ENCODE data around the gene MMEL1. TPM values are rescaled to one million over a fixed set of nuclear protein-coding genes. Genes with fewer than 3 reads are reported as not detected.

Gene MMEL1
- total RNA-seq, 1 experiment from 2014 or later = not detected

- Mint-ChIP-seq H3K4me1 (no peaks in the 10 kb centered on the region), H3K27me3 (ENCODE audit: low read depth) (no peaks in the 10 kb centered on the region; the same call in 1 of the 2 replicates), H3K4me3 (no peak overlapping the region), H3K27ac (no peak overlapping the region), H3K36me3 (no peaks in the 10 kb centered on the region), H3K9me3 (peaks cover 9% of the 10 kb centered on the region)
- no peak for DNase-seq (ENCODE audit: low spot score)
- ATAC-seq = no peak
- TF ChIP-seq ARID4B (CRISPR knock-in tag; IDR thresholded peaks at IDR 0.05; ENCODE audit: borderline replicate concordance) = no peak
- TF ChIP-seq ZNF138 (CRISPR knock-in tag; conservative IDR thresholded peaks at IDR 0.05) = no peak
- TF ChIP-seq FOXJ3 (CRISPR knock-in tag; IDR thresholded peaks at IDR 0.05; ENCODE audit: borderline replicate concordance) = no peak
- TF ChIP-seq HMGA2 (CRISPR knock-in tag; IDR thresholded peaks at IDR 0.05) = no peak
- TF ChIP-seq E2F4 (CRISPR knock-in tag; IDR thresholded peaks at IDR 0.05; ENCODE audit: borderline replicate concordance, low read depth) = no peak
- no peak for TF ChIP-seq NR3C1 (CRISPR knock-in tag; conservative IDR thresholded peaks at IDR 0.05; ENCODE audit: low read depth)
- TF ChIP-seq ATF2 (CRISPR knock-in tag; IDR thresholded peaks at IDR 0.05; ENCODE audit: borderline replicate concordance, low read depth) = no peak
- no peak for TF ChIP-seq ZNF671 (CRISPR knock-in tag; IDR thresholded peaks at IDR 0.05)
- ChIA-PET POLR2A (no interaction called here), CTCF (interaction anchor here (1.1 kb wide), 1 partner anchor 54 kb away, joined by 3 read pairs; no protein-coding TSS in a partner anchor)
Observed at GRCh38 chr1:2602311-2602835, 30.4 kb downstream of the MMEL1 start.

GRCh38 chr1:2601721-2602303 lies 31.0 kb downstream of the MMEL1 start:
- Mint-ChIP-seq H3K9me3 (peaks cover 9% of the 10 kb centered on the region), H3K4me1 (no peaks in the 10 kb centered on the region), H3K36me3 (no peaks in the 10 kb centered on the region), H3K27me3 (ENCODE audit: low read depth) (no peaks in the 10 kb centered on the region; the same call in 1 of the 2 replicates), H3K4me3 (no peak overlapping the region), H3K27ac (no peak overlapping the region)
- CTCF ChIA-PET = no interaction called here
- no peak for DNase-seq (ENCODE audit: low spot score)
- no peak for ATAC-seq
- POLR2A ChIA-PET = no interaction called here
- TF ChIP-seq IRF1 (CRISPR knock-in tag; IDR thresholded peaks at IDR 0.05) (no peak), SMAD4 (CRISPR knock-in tag; IDR thresholded peaks at IDR 0.05) (no peak), USF2 (CRISPR knock-in tag; IDR thresholded peaks at IDR 0.05) (no peak)

GRCh38 chr1:2598329-2598931 lies 34.4 kb downstream of the MMEL1 start:
- Mint-ChIP-seq H3K36me3 (no peaks in the 10 kb centered on the region), H3K4me1 (no peaks in the 10 kb centered on the region)
- POLR2A ChIA-PET = no interaction called here
- TF ChIP-seq SP1 (CRISPR knock-in tag; conservative IDR thresholded peaks at IDR 0.05) (no peak), GTF2I (CRISPR knock-in tag; conservative IDR thresholded peaks at IDR 0.05) (no peak), ELF4 (CRISPR knock-in tag; IDR thresholded peaks at IDR 0.05; ENCODE audit: low read depth) (no peak), OVOL2 (CRISPR knock-in tag; IDR thresholded peaks at IDR 0.05; ENCODE audit: borderline replicate concordance) (no peak), RELA (CRISPR knock-in tag; IDR thresholded peaks at IDR 0.05; ENCODE audit: borderline replicate concordance) (no peak), FOXP1 (CRISPR knock-in tag; IDR thresholded peaks at IDR 0.05; ENCODE audit: borderline replicate concordance) (no peak), IRF2 (CRISPR knock-in tag; IDR thresholded peaks at IDR 0.05; ENCODE audit: borderline replicate concordance, low read depth) (no peak), FOXK1 (CRISPR knock-in tag; IDR thresholded peaks at IDR 0.05) (no peak), USF2 (CRISPR knock-in tag; IDR thresholded peaks at IDR 0.05) (no peak), ZBTB43 (CRISPR knock-in tag; IDR thresholded peaks at IDR 0.05) (no peak)

More at GRCh38 chr1:2598329-2598931, 34.4 kb downstream of the MMEL1 start:
- H3K9me3 Mint-ChIP-seq = peaks cover 9% of the 10 kb centered on the region
- no peaks in the 10 kb centered on the region; the same call in 1 of the 2 replicates for H3K27me3 Mint-ChIP-seq (ENCODE audit: low read depth)
- H3K4me3 Mint-ChIP-seq = no peak overlapping the region
- ATAC-seq (no peak), DNase-seq (ENCODE audit: low spot score) (no peak)
- no peak overlapping the region for H3K27ac Mint-ChIP-seq
- CTCF ChIA-PET = interaction anchor here (0.7 kb wide), 1 partner anchor 203 kb away, joined by 3 read pairs; no protein-coding TSS in a partner anchor
